C4-2B (cell line): ENCODE measurements around the gene ST8SIA4.

Experiments
- H3K27ac ChIP-seq: fragments of 450-650 bp; 2 replicates; pipeline ENCODE4 v1.5.1; 2017
- ZFX ChIP-seq: fragments of 450-650 bp; IDR thresholded peaks from 2 replicates; pipeline ENCODE4 v1.6.1; 2017
- TF ChIP-seq, protein P1 (sequence below): fragments of 450-650 bp; conservative IDR thresholded peaks from 2 replicates; pipeline ENCODE4 v1.5.1; 2017; ENCODE audit warnings: mild to moderate bottlenecking

ST8SIA4 gene

GRCh38 chr5:100828898-100829356 lies 74.2 kb downstream of the ST8SIA4 start:
- no peak for TF ChIP-seq ZFX
- TF ChIP-seq, protein P1, sequence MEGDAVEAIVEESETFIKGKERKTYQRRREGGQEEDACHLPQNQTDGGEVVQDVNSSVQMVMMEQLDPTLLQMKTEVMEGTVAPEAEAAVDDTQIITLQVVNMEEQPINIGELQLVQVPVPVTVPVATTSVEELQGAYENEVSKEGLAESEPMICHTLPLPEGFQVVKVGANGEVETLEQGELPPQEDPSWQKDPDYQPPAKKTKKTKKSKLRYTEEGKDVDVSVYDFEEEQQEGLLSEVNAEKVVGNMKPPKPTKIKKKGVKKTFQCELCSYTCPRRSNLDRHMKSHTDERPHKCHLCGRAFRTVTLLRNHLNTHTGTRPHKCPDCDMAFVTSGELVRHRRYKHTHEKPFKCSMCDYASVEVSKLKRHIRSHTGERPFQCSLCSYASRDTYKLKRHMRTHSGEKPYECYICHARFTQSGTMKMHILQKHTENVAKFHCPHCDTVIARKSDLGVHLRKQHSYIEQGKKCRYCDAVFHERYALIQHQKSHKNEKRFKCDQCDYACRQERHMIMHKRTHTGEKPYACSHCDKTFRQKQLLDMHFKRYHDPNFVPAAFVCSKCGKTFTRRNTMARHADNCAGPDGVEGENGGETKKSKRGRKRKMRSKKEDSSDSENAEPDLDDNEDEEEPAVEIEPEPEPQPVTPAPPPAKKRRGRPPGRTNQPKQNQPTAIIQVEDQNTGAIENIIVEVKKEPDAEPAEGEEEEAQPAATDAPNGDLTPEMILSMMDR, result no peak
- no peak overlapping the region for H3K27ac ChIP-seq

- no peak overlapping the region for H3K27ac ChIP-seq
- TF ChIP-seq ZFX, result no peak
- TF ChIP-seq, protein P1, result no peak
Observed at GRCh38 chr5:100828071-100828897, 74.8 kb downstream of the ST8SIA4 start.

- no peak for TF ChIP-seq ZFX
- TF ChIP-seq, protein P1, result no peak
- H3K27ac ChIP-seq, result no peak overlapping the region
Observed at GRCh38 chr5:100827481-100827889, 75.6 kb downstream of the ST8SIA4 start.

GRCh38 chr5:100826133-100826532 lies 76.9 kb downstream of the ST8SIA4 start:
- no peak for TF ChIP-seq ZFX
- TF ChIP-seq, protein P1, result no peak
- no peak overlapping the region for H3K27ac ChIP-seq

- TF ChIP-seq, protein P1, result no peak
- H3K27ac ChIP-seq, result no peak overlapping the region
Observed at GRCh38 chr5:100824635-100825034, 78.4 kb downstream of the ST8SIA4 start.

DNA sequence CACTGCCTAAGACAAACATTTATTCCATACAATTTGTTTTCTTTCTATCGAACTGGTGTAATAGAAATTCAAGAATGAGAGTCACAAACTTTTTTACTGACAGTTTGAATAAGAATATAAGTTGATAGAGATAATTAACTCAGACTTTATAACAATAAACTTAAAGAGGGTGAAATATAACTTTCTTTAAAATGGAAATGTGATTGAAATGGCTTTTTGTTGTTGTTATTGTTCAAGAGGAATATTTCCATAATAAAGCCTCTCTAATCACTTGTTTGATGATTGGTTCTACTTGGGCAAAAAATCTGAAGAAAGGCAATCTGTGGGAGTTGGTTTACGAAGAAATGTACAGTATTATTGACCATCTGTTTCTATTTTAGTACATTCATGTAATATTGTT lies 79.3 kb downstream of the ST8SIA4 start:
- TF ChIP-seq, protein P1, result no peak
- no peak for TF ChIP-seq ZFX
- H3K27ac ChIP-seq, result no peak overlapping the region

DNA sequence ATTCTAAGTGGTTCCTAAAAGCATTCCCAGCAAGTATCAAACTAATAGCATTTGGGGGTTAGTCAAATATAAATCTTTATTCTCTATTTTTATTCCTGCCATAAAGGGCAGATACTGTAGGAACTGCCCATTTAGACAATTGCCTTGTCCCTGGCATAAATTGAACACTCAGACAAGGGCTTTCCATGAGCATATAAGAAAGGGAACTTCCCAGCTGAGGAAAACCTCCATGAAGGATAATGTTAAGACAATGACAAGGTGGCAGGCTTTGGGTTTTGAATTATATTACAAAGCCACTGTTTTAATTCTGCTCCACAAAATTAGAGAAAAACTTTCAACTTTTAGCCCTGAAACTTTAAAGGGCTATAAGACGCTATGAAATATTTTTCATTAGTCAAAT lies 81.3 kb downstream of the ST8SIA4 start:
- H3K27ac ChIP-seq, result no peak overlapping the region
- TF ChIP-seq ZFX, result no peak
- TF ChIP-seq, protein P1, result no peak
